H1 (cell line): ENCODE data around the gene PLCB2. TPM values are rescaled to one million over a fixed set of nuclear protein-coding genes. Genes with fewer than 3 reads are reported as not detected.

ENCODE experiments used
- CHD7 ChIP-seq: fragments of 300-600 bp; sonication (generic); IDR thresholded peaks from 2 replicates; pipeline ENCODE4 v1.7.1; 2012; ENCODE audit warnings: low read length, moderate library complexity, mild to moderate bottlenecking, inconsistent platforms; ENCODE audit not compliant: insufficient replicate concordance
- polyA plus RNA-seq, 7 experiments: library from polyadenylated mRNA; depleted of rRNA in 3 of 7; stranded (reverse) in 5 of 7; unstranded in 2 of 7; fragments of >200 nt in 5 of 7; fragments of 200-250 nt in 2 of 7; gene quantifications; 1 replicate in 5 of 7; 2 replicates in 1 of 7; 4 replicates in 1 of 7; pipeline versions ENCODE4 v1.2.1 to v1.2.3, GENCODE V29; 2011 to 2013; ENCODE audit warnings: missing spikeins in 2 of 7, mixed read lengths in 2 of 7
- total RNA-seq: library from RNA; stranded (reverse); fragmentation: NEBNext Ultra II Directional; extraction: Animal tissue kit (Norgen Biotek cat#: 25700); gene quantifications from 2 replicates; pipeline ENCODE4 v1.2.1, GENCODE V29; 2021

Gene PLCB2
- total and polyA plus RNA-seq, 2 of the 8 experiments (the other 6 are each of a cell fraction or from before 2014, with no cell fraction given): 7.2 to 8.4 TPM

GRCh38 chr15:40239693-40240618, 67.8 kb downstream of the PLCB2 start (continued):
- no peak for TF ChIP-seq CHD7
